HepG2 (cell line): ENCODE results near the gene CACNA1G. TPM values are rescaled to one million over a fixed set of nuclear protein-coding genes. Genes with fewer than 3 reads are reported as not detected.
A peak's percentile ranks its signal among the peaks of the same experiment; 100 is the strongest.

Source experiments
- AKNA ChIP-seq: sonication (generic); formaldehyde crosslinking; IDR thresholded peaks from 2 replicates; pipeline ENCODE4 v1.4.0; 2020; ENCODE audit warnings: missing genetic modification reagents, borderline replicate concordance
- CBX5 ChIP-seq: sonication (generic); formaldehyde crosslinking; IDR thresholded peaks from 2 replicates; pipeline ENCODE4 v1.4.0; 2020; ENCODE audit warnings: missing genetic modification reagents, borderline replicate concordance
- CEBPG ChIP-seq: IDR thresholded peaks from 2 replicates; pipeline ENCODE4 v1.6.1; 2016
- KAT2B ChIP-seq: fragments of 150-350 bp; IDR thresholded peaks from 2 replicates; pipeline ENCODE4 v1.6.1; 2014; ENCODE audit warnings: low read depth, low read length, borderline replicate concordance
- RFXANK ChIP-seq: IDR thresholded peaks from 2 replicates; pipeline ENCODE4 v1.6.1; 2016
- SRSF9 ChIP-seq: fragments of 200-400 bp; formaldehyde crosslinking; IDR thresholded peaks from 2 replicates; pipeline ENCODE4 v1.6.1; 2018; ENCODE audit warnings: borderline replicate concordance, mild to moderate bottlenecking, low read depth, low read length; ENCODE audit not compliant: insufficient read depth, poor library complexity, severe bottlenecking
- ZBTB20 ChIP-seq: sonication (generic); formaldehyde crosslinking; IDR thresholded peaks from 2 replicates; pipeline ENCODE4 v1.8.1; 2023; ENCODE audit warnings: missing genetic modification reagents, low read depth, mild to moderate bottlenecking, borderline replicate concordance
- ZBTB4 ChIP-seq: sonication (generic); formaldehyde crosslinking; IDR thresholded peaks from 2 replicates; pipeline ENCODE4 v1.4.0; 2020; ENCODE audit warnings: missing genetic modification reagents, mild to moderate bottlenecking, borderline replicate concordance
- polyA plus RNA-seq, 8 experiments: library from polyadenylated mRNA; depleted of rRNA in 3 of 8; stranded (reverse) in 7 of 8; unstranded in 1 of 8; fragments of >200 nt; fragmentation: Illumina TruSeq in 4 of 8; extraction: Trizol in 4 of 8; gene quantifications; 2 replicates each; pipeline versions ENCODE4 v1.2.1 to v1.2.3, GENCODE V29; 2011 to 2016; ENCODE audit warnings: low read depth in 4 of 8, missing spikeins in 1 of 8, mixed read lengths in 1 of 8; ENCODE audit not compliant: insufficient read depth in 1 of 8
- total RNA-seq, 5 experiments: library from RNA; depleted of rRNA; stranded (reverse); fragments of >200 nt; fragmentation: Illumina TruSeq; extraction: Trizol; gene quantifications; 2 replicates each; pipeline ENCODE4 v1.2.3, GENCODE V29; 2016; ENCODE audit warnings: low read depth in 1 of 5
- TF ChIP-seq, protein P1 (sequence below): sonication (generic); formaldehyde crosslinking; IDR thresholded peaks from 2 replicates; pipeline ENCODE4 v1.4.0; 2020; ENCODE audit warnings: missing genetic modification reagents
- TF ChIP-seq, protein P2 (sequence below): sonication (generic); formaldehyde crosslinking; IDR thresholded peaks from 2 replicates; pipeline ENCODE4 v1.4.0; 2020; ENCODE audit warnings: missing genetic modification reagents
- TF ChIP-seq, protein P3 (sequence below): sonication (generic); formaldehyde crosslinking; IDR thresholded peaks from 2 replicates; pipeline ENCODE4 v1.5.1; 2020; ENCODE audit warnings: mild to moderate bottlenecking, moderate library complexity, missing genetic modification reagents

Gene CACNA1G
- total and polyA plus RNA-seq, 2 of the 13 experiments (the other 11 are each of a cell fraction or from before 2014, with no cell fraction given): 0.02 TPM; not detected in 1

DNA sequence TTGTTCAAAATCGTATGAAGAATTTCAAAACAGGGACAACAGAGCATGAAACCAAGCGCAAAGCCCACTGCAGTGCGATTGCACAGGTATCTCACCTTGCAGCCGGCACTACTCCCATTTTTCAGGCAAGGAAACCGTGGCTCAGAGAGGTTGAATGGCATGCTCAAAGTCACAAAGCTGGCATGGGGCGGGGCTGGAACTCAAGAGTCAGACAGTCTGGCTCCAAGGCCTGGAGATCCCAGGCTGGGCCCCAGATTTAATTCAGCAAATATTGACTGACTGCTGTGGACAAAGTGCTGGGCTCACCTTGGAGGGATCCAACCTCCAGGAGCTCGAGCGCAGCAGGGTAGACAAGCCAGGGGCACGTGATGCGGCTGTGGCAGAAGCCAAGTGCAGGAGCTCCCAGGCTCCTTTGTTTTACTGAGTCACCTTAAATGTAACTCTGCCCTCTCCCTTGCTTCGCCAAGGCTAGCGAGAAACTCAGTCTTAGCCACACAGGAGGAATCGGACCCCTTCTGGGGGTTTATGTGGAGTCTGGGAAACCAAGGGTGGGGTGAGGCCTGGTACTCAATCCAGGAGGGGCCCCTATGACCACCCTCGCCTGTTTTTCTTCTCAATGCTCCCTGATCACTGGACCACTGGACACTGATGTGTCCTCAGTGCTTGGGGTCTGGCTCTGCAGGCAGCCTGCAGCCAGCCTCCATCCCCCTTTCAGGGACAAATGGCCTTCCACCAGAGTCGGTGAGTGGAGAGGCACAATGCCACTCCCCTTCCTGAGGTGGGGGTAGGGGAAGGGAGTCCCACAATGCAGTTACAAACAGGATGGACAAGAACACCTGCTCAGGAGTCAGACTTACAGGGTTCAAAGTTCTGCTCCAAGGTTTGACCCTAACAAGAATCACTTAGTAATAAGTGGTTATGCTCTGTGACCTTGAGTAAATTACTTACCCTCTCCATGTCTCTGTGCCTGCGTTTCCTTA is 17.4 kb upstream of the CACNA1G start (continued):
- TF ChIP-seq, protein P1, sequence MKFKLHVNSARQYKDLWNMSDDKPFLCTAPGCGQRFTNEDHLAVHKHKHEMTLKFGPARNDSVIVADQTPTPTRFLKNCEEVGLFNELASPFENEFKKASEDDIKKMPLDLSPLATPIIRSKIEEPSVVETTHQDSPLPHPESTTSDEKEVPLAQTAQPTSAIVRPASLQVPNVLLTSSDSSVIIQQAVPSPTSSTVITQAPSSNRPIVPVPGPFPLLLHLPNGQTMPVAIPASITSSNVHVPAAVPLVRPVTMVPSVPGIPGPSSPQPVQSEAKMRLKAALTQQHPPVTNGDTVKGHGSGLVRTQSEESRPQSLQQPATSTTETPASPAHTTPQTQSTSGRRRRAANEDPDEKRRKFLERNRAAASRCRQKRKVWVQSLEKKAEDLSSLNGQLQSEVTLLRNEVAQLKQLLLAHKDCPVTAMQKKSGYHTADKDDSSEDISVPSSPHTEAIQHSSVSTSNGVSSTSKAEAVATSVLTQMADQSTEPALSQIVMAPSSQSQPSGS: peak; percentile 82; the same call in 1 of the 2 replicates
- TF ChIP-seq CBX5 (CRISPR knock-in tag) (no peak; the same call in none of the 2 replicates), KAT2B (no peak), CEBPG (CRISPR knock-in tag) (peak; percentile 27), ZBTB20 (CRISPR knock-in tag) (peak; percentile 73), SRSF9 (no peak), RFXANK (CRISPR knock-in tag) (no peak), AKNA (CRISPR knock-in tag) (no peak; the same call in 1 of the 2 replicates), ZBTB4 (CRISPR knock-in tag) (peak; percentile 65; the same call in 1 of the 2 replicates)
- TF ChIP-seq, protein P2, sequence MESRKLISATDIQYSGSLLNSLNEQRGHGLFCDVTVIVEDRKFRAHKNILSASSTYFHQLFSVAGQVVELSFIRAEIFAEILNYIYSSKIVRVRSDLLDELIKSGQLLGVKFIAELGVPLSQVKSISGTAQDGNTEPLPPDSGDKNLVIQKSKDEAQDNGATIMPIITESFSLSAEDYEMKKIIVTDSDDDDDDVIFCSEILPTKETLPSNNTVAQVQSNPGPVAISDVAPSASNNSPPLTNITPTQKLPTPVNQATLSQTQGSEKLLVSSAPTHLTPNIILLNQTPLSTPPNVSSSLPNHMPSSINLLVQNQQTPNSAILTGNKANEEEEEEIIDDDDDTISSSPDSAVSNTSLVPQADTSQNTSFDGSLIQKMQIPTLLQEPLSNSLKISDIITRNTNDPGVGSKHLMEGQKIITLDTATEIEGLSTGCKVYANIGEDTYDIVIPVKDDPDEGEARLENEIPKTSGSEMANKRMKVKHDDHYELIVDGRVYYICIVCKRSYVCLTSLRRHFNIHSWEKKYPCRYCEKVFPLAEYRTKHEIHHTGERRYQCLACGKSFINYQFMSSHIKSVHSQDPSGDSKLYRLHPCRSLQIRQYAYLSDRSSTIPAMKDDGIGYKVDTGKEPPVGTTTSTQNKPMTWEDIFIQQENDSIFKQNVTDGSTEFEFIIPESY (CRISPR knock-in tag): peak; percentile 35
- TF ChIP-seq, protein P3, sequence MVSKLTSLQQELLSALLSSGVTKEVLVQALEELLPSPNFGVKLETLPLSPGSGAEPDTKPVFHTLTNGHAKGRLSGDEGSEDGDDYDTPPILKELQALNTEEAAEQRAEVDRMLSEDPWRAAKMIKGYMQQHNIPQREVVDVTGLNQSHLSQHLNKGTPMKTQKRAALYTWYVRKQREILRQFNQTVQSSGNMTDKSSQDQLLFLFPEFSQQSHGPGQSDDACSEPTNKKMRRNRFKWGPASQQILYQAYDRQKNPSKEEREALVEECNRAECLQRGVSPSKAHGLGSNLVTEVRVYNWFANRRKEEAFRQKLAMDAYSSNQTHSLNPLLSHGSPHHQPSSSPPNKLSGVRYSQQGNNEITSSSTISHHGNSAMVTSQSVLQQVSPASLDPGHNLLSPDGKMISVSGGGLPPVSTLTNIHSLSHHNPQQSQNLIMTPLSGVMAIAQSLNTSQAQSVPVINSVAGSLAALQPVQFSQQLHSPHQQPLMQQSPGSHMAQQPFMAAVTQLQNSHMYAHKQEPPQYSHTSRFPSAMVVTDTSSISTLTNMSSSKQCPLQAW (CRISPR knock-in tag): no peak
